Neuronal stem cell (in vitro differentiated cells): Measurements from ENCODE around the gene PGC.
A peak's percentile ranks its signal among the peaks of the same experiment; 100 is the strongest.

Source experiments
- DNase-seq: peaks from one replicate; pipeline ENCODE4 v3.0.0-alpha.2; 2013; ENCODE audit warnings: low spot score
- H2AFZ ChIP-seq: one replicate; pipeline ENCODE4 v1.6.1; 2013; ENCODE audit warnings: mild to moderate bottlenecking, low read length, inconsistent platforms
- H2AK5ac ChIP-seq: 2 replicates; pipeline ENCODE4 v1.6.1; 2013; ENCODE audit warnings: low read depth, mild to moderate bottlenecking, inconsistent platforms, low read length, moderate library complexity, mixed read lengths
- H2BK120ac ChIP-seq: 2 replicates; pipeline ENCODE4 v1.6.1; 2013; ENCODE audit warnings: low read depth, mild to moderate bottlenecking, inconsistent platforms, low read length, moderate library complexity, mixed read lengths
- H2BK12ac ChIP-seq: one replicate; pipeline ENCODE4 v1.6.1; 2013; ENCODE audit warnings: low read length, inconsistent platforms
- H2BK15ac ChIP-seq: 2 replicates; pipeline ENCODE4 v1.6.1; 2013; ENCODE audit warnings: mild to moderate bottlenecking, low read length, inconsistent platforms, mixed read lengths
- H2BK5ac ChIP-seq: one replicate; pipeline ENCODE4 v1.6.1; 2013; ENCODE audit warnings: inconsistent platforms, mild to moderate bottlenecking, low read length, moderate library complexity
- H3K14ac ChIP-seq: one replicate; pipeline ENCODE4 v1.6.1; 2013; ENCODE audit warnings: low read length, inconsistent platforms
- H3K18ac ChIP-seq: 2 replicates; pipeline ENCODE4 v1.6.1; 2013; ENCODE audit warnings: low read length, inconsistent platforms
- H3K23ac ChIP-seq: 2 replicates; pipeline ENCODE4 v1.6.1; 2013; ENCODE audit warnings: low read depth, mild to moderate bottlenecking, mixed read lengths, low read length, inconsistent platforms; ENCODE audit not compliant: poor library complexity
- H3K27ac ChIP-seq: replicated peaks from 3 replicates; pipeline ENCODE4 v1.5.1; 2013; ENCODE audit warnings: low read length, inconsistent platforms
- H3K27me3 ChIP-seq, 3 experiments: 2 replicates each; pipeline ENCODE4 v1.6.1; 2013; ENCODE audit warnings: low read length in 3 of 3, mild to moderate bottlenecking in 2 of 3, inconsistent platforms in 1 of 3, low read depth in 1 of 3, mixed read lengths in 1 of 3, moderate library complexity in 1 of 3; ENCODE audit not compliant: control insufficient read depth in 3 of 3, insufficient read depth in 3 of 3
- H3K36me3 ChIP-seq, 2 donors: replicated peaks in 1 of 2; 2 replicates each; pipeline ENCODE4 v1.6.1; 2013; ENCODE audit warnings: low read length in 2 of 2; ENCODE audit not compliant: control insufficient read depth in 2 of 2, insufficient read depth in 2 of 2
- H3K4ac ChIP-seq: 2 replicates; pipeline ENCODE4 v1.6.1; 2013; ENCODE audit warnings: inconsistent platforms, mild to moderate bottlenecking, low read length, moderate library complexity
- H3K4me1 ChIP-seq, 2 donors: 1 replicate in 1 of 2; 2 replicates in 1 of 2; pipeline ENCODE4 v1.6.1; 2013; ENCODE audit warnings: low read length in 2 of 2, low read depth in 1 of 2; ENCODE audit not compliant: control insufficient read depth in 2 of 2, insufficient read depth in 1 of 2
- H3K4me2 ChIP-seq: one replicate; pipeline ENCODE4 v1.6.1; 2013; ENCODE audit warnings: mild to moderate bottlenecking, low read length, inconsistent platforms; ENCODE audit not compliant: insufficient read depth, poor library complexity, severe bottlenecking
- H3K4me3 ChIP-seq, 2 donors: 2 replicates each; pipeline ENCODE4 v1.5.1; 2013; ENCODE audit warnings: low read length in 2 of 2, mild to moderate bottlenecking in 2 of 2, inconsistent platforms in 1 of 2, moderate library complexity in 1 of 2
- H3K79me1 ChIP-seq: one replicate; pipeline ENCODE4 v1.6.1; 2013; ENCODE audit warnings: low read depth, mild to moderate bottlenecking, inconsistent platforms, low read length, moderate library complexity
- H3K9ac ChIP-seq: one replicate; pipeline ENCODE4 v1.6.1; 2013; ENCODE audit warnings: mild to moderate bottlenecking, low read depth, low read length, inconsistent platforms; ENCODE audit not compliant: poor library complexity
- H3K9me3 ChIP-seq, 2 donors: replicated peaks in 1 of 2; 2 replicates each; pipeline versions ENCODE3 to v1.6.1; 2013; ENCODE audit warnings: low read length in 2 of 2, mild to moderate bottlenecking in 2 of 2, inconsistent platforms in 1 of 2, low read depth in 1 of 2, mixed read lengths in 1 of 2, moderate library complexity in 1 of 2; ENCODE audit not compliant: control insufficient read depth in 2 of 2, insufficient read depth in 1 of 2
- H4K8ac ChIP-seq: one replicate; pipeline ENCODE4 v1.6.1; 2013; ENCODE audit warnings: low read depth, mild to moderate bottlenecking, inconsistent platforms, low read length, moderate library complexity
- H4K91ac ChIP-seq: one replicate; pipeline ENCODE4 v1.6.1; 2013; ENCODE audit warnings: low read length, low read depth, mild to moderate bottlenecking, inconsistent platforms; ENCODE audit not compliant: poor library complexity
- WGBS, 2 donors: extraction: QIAGEN DNeasy Blood & Tissue Kit; methylation state at CpG; one replicate each; pipeline ENCODE4 v1.1.7; 2013; ENCODE audit warnings: missing lambda C conversion rate in 2 of 2, mixed read lengths in 1 of 2; ENCODE audit not compliant: insufficient read length in 2 of 2, insufficient replicate concordance in 1 of 2; ENCODE audit errors: extremely low coverage in 2 of 2; 5-methylcytosine and 5-hydroxymethylcytosine counted together

PGC gene

GRCh38 chr6:41694815-41695526, 52.2 kb downstream of the PGC start:
- Histone ChIP-seq H3K79me1 (no peaks in the 10 kb centered on the region), H3K18ac (peak overlapping the region; percentile 29), H3K36me3 (no peaks in the 10 kb centered on the region), H3K27ac (no peak overlapping the region), H3K4me1 (peaks cover 2 to 6% of the 10 kb centered on the region in 2 donors), H2BK12ac (no peak overlapping the region), H3K9ac (no peak overlapping the region), H2BK15ac (peak overlapping the region; percentile 2), H3K14ac (no peak overlapping the region), H3K4ac (no peak overlapping the region), H2AK5ac (no peak overlapping the region), H2BK120ac (no peak overlapping the region), H3K4me2 (no peak overlapping the region), H3K23ac (no peak overlapping the region), H3K4me3 (no peak overlapping the region), H3K9me3 (no peaks in the 10 kb centered on the region), H2AFZ (no peak overlapping the region), H2BK5ac (no peak overlapping the region), H4K8ac (no peak overlapping the region), H3K27me3 (peaks cover 0 to 4% (median 0%) of the 10 kb centered on the region in 3 experiments), H4K91ac (no peak overlapping the region)
- no CpG with 5 or more reads among the region's 6 CpGs for WGBS, 2 donors
- no peak for DNase-seq

GRCh38 chr6:41693281-41694240, 53.6 kb downstream of the PGC start:
- Histone ChIP-seq H2BK12ac (peak overlapping the region; percentile 68), H3K36me3 (no peaks in the 10 kb centered on the region), H4K8ac (no peak overlapping the region), H3K27ac (no peak overlapping the region), H2BK5ac (peak overlapping the region; percentile 68), H3K27me3 (peaks cover 0 to 7% (median 0%) of the 10 kb centered on the region in 3 experiments), H3K9me3 (no peaks in the 10 kb centered on the region), H4K91ac (no peak overlapping the region), H2BK15ac (peak overlapping the region; percentile 2), H2AFZ (no peak overlapping the region), H3K23ac (peak overlapping the region; percentile 89), H3K4me1 (peaks cover under 1 to 1% of the 10 kb centered on the region in 2 donors), H3K4ac (no peak overlapping the region), H3K18ac (peak overlapping the region; percentile 54), H3K4me2 (no peak overlapping the region), H3K79me1 (no peaks in the 10 kb centered on the region), H2BK120ac (no peak overlapping the region), H2AK5ac (peak overlapping the region; percentile 79), H3K9ac (peak overlapping the region; percentile 0), H3K4me3 (no peak overlapping the region), H3K14ac (peak overlapping the region; percentile 92)
- DNase-seq = no peak
- whole genome bisulfite sequencing, 2 donors = no CpG with 5 or more reads among the region's 10 CpGs

GRCh38 chr6:41692730-41693129, 54.5 kb downstream of the PGC start:
- Histone ChIP-seq H3K36me3 (no peaks in the 10 kb centered on the region), H3K79me1 (no peaks in the 10 kb centered on the region), H3K4me2 (no peak overlapping the region), H4K91ac (no peak overlapping the region), H2AFZ (no peak overlapping the region), H3K14ac (no peak overlapping the region), H3K9me3 (no peaks in the 10 kb centered on the region), H2BK5ac (no peak overlapping the region), H3K4ac (no peak overlapping the region), H3K27ac (no peak overlapping the region), H2BK15ac (no peak overlapping the region), H3K9ac (no peak overlapping the region), H3K23ac (no peak overlapping the region), H4K8ac (no peak overlapping the region), H2AK5ac (no peak overlapping the region), H2BK120ac (no peak overlapping the region), H3K4me3 (no peak overlapping the region), H2BK12ac (no peak overlapping the region), H3K27me3 (peaks cover 0 to 10% (median 0%) of the 10 kb centered on the region in 3 experiments), H3K4me1 (peaks cover 0 to 2% of the 10 kb centered on the region in 2 donors), H3K18ac (no peak overlapping the region)
- no peak for DNase-seq
- WGBS, 2 donors = no CpG with 5 or more reads among the region's 2 CpGs

GRCh38 chr6:41692080-41692675, 55.0 kb downstream of the PGC start:
- DNase-seq = no peak
- no peak overlapping the region for H2BK15ac ChIP-seq

More at GRCh38 chr6:41692080-41692675, 55.0 kb downstream of the PGC start:
- no peak overlapping the region for H4K91ac ChIP-seq
- no peaks in the 10 kb centered on the region for H3K36me3 ChIP-seq
- H3K27me3 ChIP-seq = peaks cover 0 to 15% (median 0%) of the 10 kb centered on the region in 3 experiments
- H3K79me1 ChIP-seq = no peaks in the 10 kb centered on the region
- H2BK12ac ChIP-seq = no peak overlapping the region
- H3K4me2 ChIP-seq = no peak overlapping the region
- no peak overlapping the region for H2BK5ac ChIP-seq
- no peaks in the 10 kb centered on the region for H3K9me3 ChIP-seq
- H2BK120ac ChIP-seq = no peak overlapping the region
- H3K23ac ChIP-seq = no peak overlapping the region
- no peak overlapping the region for H3K9ac ChIP-seq
- no peak overlapping the region for H3K18ac ChIP-seq
- H3K4ac ChIP-seq = no peak overlapping the region
- H2AK5ac ChIP-seq = no peak overlapping the region
- no peak overlapping the region for H3K27ac ChIP-seq
- no peak overlapping the region for H3K14ac ChIP-seq
- H3K4me1 ChIP-seq = peaks cover 0 to 2% of the 10 kb centered on the region in 2 donors
- H2AFZ ChIP-seq = no peak overlapping the region
- no peak overlapping the region for H3K4me3 ChIP-seq
- no peak overlapping the region for H4K8ac ChIP-seq
